ENCODE results near the gene NHSL2.
A peak's percentile ranks its signal among the peaks of the same experiment; 100 is the strongest.

The NHSL2 gene

DNA sequence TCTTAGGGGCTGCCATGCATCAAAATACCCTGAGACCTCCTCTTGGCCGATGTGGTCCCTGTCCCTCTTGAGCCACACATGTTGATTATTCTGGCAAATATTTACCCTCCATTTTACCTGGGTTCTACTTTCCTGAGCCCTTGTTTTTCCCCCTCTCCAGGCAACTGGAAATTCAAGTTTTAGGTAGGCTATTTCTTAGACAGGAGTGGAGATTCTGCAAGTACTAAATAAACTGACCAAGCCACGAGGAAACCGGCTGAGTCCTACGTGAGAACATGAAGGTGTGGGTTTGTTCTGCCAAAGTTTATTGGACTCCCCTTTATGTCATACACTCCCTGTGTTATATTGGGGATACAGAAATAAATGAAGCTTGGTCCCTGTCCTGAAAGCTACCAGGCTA lies 133.0 kb downstream of the NHSL2 start:
- no peak for DNase-seq (ENCODE audit: low read depth)
- TF ChIP-seq, protein P1, sequence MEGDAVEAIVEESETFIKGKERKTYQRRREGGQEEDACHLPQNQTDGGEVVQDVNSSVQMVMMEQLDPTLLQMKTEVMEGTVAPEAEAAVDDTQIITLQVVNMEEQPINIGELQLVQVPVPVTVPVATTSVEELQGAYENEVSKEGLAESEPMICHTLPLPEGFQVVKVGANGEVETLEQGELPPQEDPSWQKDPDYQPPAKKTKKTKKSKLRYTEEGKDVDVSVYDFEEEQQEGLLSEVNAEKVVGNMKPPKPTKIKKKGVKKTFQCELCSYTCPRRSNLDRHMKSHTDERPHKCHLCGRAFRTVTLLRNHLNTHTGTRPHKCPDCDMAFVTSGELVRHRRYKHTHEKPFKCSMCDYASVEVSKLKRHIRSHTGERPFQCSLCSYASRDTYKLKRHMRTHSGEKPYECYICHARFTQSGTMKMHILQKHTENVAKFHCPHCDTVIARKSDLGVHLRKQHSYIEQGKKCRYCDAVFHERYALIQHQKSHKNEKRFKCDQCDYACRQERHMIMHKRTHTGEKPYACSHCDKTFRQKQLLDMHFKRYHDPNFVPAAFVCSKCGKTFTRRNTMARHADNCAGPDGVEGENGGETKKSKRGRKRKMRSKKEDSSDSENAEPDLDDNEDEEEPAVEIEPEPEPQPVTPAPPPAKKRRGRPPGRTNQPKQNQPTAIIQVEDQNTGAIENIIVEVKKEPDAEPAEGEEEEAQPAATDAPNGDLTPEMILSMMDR (IDR thresholded peaks at IDR 0.05; ENCODE audit: low read length, missing control alignments): no peak
- H3K4me3 ChIP-seq (replicated peaks; ENCODE audit: low read depth, low read length): no peak overlapping the region

DNA sequence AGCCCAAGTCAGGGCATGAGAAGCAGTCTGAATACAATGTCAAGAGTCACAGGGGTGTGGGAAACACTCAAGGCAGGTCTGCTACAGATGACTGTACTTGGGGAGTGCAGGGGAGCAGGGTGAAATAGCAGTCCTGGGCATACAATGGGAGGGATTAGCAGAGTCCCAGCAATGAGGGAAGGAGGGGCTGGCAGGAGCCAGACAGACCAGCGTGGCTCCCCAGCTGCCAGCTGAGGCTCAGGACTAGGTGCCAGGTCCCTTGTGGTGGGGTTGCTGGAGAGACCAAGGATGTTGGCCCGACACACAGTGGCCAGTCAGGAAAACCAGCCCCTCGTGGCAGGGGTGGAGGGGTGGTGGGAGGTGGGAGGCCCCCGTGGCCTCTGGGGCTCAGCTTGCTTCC lies 134.5 kb downstream of the NHSL2 start:
- DNase-seq (ENCODE audit: low read depth): no peak
- TF ChIP-seq, protein P1 (IDR thresholded peaks at IDR 0.05; ENCODE audit: low read length, missing control alignments): no peak

DNA sequence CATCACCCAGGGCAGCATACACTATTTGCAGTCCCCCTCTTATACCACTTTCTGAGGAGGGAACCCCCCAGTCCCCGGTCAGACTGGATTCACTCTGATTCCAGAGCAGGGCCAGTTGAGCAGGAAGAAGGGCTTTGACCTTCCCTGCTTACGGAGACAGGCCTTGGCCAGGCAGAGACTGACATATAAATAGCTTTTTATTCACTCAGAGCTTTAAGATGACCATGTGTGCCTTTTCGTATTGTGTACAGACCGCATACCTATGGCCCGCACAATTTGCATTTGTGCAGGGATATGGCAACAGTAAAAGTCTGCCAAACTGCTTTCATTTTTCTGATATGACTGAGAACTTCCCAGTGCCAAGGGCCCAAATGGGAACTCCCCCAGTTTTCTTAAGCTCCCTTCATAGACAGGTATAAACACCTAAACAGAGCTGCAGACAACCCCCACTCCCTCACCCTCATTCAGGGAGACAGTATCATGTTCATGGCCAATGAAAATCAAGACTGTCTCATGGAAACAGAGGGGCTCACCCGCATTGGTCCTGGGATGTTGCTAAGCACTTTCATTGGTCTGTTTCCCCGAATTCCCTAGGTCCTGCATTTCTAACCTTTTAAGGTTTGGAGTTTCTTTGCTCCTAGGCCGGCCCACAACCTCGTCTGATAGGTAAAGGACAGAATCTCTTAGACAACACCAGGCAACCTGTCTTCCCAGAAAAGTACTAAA lies 135.1 kb downstream of the NHSL2 start:
- peak; percentile 8 for DNase-seq (ENCODE audit: low read depth)
- no peak overlapping the region for H3K4me3 ChIP-seq (replicated peaks; ENCODE audit: low read depth, low read length)
- TF ChIP-seq, protein P1 (IDR thresholded peaks at IDR 0.05; ENCODE audit: low read length, missing control alignments): no peak

More for the DNA sequence above, 134.5 kb downstream of the NHSL2 start:
- H3K4me3 ChIP-seq (replicated peaks; ENCODE audit: low read depth, low read length): no peak overlapping the region

DNA sequence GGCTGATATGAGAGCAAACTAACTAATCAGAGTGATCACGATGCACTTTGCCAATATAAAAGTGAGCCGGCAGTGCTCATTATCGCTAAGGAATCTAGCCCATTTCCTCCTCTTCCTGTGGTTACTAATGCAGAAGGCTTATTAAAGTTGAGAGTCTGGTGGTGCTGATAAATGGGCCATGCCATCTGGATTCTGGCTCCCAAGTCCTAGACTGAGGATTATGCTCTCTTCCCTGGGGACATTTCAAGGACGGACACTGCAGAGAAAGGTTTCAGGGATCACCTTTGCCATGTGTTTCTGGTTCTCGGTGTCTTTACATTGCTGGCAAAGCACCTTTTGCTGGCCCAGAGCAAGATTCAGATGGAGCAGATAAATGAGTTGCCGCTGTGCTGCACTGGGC lies 135.8 kb downstream of the NHSL2 start:
- no peak overlapping the region for H3K4me3 ChIP-seq (replicated peaks; ENCODE audit: low read depth, low read length)
- no peak for DNase-seq (ENCODE audit: low read depth)
- TF ChIP-seq, protein P1 (IDR thresholded peaks at IDR 0.05; ENCODE audit: low read length, missing control alignments): no peak

DNA sequence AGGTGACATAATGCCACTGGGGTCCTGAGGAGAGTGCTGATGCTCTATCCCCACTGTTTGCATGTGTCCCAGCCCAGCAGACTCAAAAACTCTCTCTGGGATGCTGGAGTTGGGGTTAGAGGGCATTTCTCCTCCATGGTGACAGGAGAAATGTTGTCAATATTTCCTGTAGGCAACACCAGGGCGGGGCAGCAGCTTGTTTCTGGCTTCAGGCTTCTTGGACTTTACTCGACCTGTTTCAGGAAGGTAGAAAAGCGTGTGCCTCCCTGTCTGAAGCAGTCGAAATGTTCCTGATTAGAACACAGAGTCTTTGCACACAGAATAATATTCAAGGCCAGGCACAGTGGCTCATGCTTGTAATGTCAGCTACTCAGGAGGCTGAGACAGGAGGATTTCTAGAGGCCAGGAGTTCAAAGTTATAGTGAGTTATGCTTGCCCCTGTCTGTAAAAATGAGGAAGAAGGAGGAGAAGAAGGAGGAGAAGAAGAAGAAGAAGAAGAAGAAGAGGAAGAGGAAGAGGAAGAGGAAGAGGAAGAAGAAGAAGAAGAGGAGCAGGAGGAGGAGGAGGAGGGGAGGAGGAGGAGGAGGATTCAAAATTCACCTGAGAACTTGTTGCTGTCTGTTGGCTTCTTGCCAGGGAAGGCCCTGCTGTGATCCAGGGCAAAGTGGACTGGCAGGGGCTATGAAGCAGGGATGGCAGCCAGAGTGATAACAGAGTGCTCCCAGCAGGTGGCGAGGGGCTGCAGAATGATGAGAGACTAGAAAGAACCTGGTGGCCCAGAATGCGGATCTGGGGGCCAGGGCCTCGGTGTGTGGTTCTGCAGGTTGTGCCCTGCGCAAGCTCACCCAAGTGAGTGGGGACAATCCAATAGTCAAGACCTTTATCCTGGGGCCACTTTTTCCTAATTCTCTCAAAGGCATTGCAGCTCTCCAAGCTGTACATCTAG lies 138.1 kb downstream of the NHSL2 start:
- no peak overlapping the region for H3K4me3 ChIP-seq (replicated peaks; ENCODE audit: low read depth, low read length)
- DNase-seq (ENCODE audit: low read depth): no peak
- TF ChIP-seq, protein P1 (IDR thresholded peaks at IDR 0.05; ENCODE audit: low read length, missing control alignments): no peak

DNA sequence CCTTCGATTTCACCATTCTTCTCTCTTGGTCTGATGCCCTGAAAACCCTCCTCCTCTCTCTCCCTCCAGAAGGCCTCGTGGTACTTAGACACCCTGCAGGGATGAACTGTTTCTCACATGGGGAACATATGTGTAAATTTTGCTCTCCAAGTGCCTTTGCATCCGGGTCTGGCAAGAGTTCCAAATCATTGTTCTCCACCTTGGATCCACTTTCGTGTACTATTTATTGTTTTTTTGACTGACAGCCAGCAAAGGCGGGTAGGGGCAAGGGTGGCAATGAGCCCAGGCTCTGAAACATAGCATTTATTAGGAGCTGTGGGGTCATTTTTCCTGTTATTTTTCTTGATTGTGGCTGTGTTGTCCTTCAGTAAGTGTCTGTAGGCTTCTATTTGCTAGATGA lies 139.4 kb downstream of the NHSL2 start:
- no peak overlapping the region for H3K4me3 ChIP-seq (replicated peaks; ENCODE audit: low read depth, low read length)
- no peak for DNase-seq (ENCODE audit: low read depth)
- TF ChIP-seq, protein P1 (IDR thresholded peaks at IDR 0.05; ENCODE audit: low read length, missing control alignments): no peak

Measured in fibroblast of pulmonary artery (primary cell).